HG02973 (cell line): ENCODE results near the gene MAP3K7.

Experiments used
- ATAC-seq: cut with Tn5 transposase; IDR thresholded peaks from one replicate; pipeline ENCODE4 v1.9.1; 2021; ENCODE audit warnings: moderate library complexity; ENCODE audit not compliant: unreplicated experiment

MAP3K7 gene

DNA sequence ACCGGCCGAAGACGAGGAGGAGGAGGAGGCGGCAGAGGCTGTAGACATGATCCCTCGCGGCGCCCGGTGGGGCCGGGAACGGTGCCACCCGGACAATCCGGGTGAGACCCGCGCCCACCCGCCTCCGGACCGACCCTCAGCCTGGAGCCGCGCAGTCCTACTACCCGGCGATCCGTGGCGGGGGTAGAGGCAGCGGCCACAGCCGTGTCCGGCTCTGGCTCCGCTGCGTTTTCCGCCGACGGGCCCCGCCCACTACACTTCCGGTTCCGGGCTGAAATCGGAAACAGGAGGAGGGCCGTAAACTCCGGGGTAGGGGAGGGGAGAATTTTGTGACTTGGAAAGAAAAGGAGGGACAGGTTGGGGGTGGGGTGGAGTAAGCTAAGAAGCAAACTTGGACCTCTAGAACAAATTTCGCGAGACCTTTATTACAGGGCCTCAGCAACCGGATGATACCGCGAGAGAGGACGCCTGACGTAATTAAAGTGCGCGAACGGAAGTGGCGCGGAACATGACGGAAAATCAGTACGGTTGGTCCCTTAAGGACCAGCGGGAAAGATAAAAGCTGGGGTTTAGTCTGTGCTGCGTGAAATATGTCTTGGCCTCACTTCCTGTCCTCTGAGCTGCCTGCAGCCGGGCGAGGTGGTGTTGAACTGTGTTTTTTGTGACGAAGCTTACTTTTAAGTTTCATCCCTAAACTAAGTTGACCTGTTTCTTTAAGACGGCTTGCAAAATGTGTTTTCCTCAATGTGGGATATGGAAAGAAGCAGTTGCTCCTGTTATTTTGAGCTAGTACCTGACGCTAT is at the start of gene MAP3K7:
TSS of gene MAP3K7 (minus strand) at position 237 of the 803 bp plus-strand sequence. CDS start at position 48, 189 bp downstream.
- ATAC-seq = peak; percentile 87

DNA sequence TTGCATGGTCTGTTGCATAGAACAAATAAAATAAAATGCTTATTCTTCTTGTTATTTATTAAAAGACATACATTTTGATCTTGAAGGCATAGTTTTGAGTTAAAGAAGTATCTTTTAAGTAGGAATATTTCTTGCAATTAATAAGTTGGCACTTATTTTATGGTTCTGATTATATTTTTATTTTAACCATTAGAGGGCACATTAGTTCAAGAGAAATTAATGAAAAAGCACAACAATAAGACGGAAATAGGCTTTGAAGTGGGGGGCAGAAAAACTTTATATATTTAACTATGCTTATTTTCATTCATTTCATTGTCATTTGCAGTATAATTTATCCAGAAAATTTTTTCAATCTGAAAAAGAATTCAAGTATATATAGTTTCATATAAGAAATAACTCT is 44.2 kb upstream of the MAP3K7 start:
- no peak for ATAC-seq

DNA sequence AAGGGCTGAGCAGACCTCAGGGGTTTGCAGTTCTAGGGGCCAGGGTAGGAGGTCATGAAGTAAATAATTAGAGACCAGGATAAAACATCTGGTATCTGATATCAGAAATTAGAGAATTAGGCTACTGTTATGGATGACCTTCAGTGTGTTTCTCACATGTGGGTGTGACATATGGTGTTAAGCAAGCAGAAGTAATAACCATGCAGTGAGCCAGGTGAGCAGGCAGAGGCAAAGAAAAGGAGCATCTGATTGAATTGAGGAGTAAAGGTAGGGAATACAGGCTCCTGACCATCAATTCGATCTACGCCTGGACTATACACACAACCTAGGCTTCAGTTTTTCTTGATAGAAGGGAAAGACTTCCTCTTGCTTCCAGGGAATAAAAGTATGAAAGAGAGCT is 34.7 kb upstream of the MAP3K7 start:
- no peak for ATAC-seq

DNA sequence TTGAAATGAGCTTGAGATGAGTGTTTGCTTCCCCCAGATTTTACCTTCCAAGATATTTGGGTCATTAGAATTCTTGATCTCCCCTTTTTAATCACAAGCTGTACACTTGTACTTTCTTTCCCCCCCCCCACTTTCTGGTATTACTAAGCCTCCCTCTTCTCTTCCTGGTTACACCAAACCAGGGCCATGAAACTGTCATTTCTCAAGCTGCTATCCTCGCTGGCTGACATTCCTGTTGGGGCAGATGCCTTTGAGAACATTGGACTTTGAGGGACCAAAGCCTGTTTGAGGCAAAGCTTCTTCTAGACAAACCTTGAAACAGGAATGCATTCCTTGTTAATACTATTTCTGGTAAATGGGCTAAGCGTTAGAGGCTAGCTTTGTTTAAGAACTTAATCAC is 32.3 kb upstream of the MAP3K7 start:
- ATAC-seq = no peak

DNA sequence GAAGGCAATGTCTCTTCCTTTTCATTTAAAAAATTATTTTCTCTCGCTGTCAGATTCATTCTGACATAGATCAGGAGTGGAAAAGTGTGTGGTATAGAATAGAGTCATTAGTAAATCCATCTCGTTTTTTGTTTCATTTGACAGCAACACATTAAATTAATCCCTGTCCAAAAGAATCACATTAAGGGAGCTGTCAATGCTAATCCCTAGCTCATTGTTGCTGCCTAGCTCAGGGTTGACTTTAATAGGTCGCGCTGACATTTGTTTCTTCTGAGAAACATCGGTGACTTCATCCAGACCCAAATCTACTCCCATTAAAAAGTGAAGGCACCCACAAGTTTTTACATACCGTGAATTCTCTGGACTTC is 25.4 kb upstream of the MAP3K7 start:
- no peak for ATAC-seq

DNA sequence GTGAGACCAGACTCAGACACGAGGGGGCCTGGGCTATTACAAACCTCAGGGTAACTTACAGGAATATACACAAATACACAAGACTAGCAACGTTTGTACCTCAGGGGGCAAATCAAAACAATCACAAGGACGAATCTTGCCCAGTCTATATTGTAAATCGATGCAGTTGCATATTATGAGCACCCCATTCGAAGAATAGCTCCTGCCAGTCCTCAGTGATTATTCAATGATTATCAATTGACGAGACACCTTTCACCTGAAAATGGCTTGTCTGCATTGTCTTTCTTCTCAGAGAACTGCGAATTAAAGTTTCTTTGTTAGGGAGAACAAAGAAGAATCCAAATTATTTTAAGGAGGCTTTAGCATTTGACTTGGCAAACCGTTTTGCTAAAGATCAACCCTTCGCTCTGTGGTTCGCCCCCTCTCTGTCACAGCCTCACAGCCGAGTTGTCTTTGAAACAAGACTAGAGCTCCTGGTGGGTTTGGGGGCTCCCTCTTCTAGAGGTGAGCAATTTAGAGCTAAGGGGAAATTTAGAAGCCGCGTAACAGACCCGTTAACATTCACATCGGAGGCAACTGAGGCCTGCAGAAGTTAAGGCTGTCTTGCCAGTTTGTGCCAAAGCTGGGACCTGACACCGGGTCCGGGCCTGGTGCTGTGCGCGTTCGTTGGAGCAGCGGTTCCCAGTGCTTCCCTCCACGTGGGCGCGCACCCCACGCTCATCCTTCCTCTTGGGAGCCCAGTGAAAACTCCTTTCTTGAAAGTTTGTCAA is 24.9 kb upstream of the MAP3K7 start:
- ATAC-seq = no peak

DNA sequence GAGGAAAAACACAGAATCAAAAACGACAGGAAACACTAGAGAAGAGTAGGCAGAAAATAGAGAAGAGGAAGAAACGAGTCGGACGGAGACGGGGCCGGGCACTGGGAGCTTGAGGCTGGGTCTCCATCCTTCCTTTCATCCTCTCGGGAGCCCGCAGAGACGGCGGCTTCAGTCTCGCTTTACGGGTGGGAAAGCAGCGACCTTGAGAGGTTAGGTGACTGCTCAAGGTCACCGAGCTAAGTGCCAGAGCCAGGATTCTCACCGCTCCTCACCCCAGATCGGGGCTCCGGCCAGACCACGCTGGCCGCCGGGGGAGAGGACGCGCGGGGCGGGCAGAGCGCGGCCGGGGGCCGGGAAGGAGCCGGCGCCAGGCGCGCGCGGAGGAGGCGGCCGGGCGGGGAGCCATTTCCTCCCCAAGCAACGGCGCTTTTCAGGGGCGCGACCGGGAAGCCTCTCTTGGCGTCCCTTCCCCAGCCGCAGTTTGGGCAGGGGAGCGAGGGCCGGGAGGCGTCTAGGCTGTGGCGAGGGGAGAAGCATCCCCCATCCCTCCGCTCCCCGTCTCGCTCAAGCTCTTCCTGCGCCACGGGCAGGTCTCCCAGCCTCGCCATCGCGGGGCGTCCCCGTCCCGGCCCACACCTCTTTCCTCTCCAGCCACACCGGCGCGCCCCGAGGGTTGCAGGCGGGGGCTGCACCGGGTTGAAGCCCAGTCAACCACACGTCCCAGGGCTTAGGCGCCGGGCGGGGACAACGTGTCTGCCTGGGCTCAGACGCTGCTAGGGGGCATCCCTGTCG is 24.1 kb upstream of the MAP3K7 start:
- ATAC-seq = peak; percentile 51

DNA sequence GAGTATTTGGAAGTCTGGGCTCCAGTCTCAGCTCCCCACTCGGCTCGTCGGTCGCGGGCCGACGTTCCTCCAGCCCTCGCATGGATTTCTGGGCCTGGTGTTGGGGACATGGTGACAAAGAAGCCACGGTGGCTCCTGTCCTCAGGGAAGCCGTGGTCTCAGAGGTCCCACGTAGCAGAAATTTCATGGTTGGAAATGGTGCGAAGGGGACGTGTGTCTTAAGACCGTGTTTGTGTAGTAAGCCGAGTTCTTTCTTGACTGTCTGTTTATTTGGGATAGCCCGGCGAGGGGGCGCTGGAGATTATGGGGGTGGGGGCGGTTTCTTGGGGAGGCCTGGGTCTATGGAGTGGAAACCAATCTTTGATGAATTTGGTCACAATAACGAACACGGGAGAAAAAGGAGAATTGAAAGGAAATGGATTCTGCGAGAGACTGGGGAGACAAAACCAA is 23.5 kb upstream of the MAP3K7 start:
- ATAC-seq = no peak

DNA sequence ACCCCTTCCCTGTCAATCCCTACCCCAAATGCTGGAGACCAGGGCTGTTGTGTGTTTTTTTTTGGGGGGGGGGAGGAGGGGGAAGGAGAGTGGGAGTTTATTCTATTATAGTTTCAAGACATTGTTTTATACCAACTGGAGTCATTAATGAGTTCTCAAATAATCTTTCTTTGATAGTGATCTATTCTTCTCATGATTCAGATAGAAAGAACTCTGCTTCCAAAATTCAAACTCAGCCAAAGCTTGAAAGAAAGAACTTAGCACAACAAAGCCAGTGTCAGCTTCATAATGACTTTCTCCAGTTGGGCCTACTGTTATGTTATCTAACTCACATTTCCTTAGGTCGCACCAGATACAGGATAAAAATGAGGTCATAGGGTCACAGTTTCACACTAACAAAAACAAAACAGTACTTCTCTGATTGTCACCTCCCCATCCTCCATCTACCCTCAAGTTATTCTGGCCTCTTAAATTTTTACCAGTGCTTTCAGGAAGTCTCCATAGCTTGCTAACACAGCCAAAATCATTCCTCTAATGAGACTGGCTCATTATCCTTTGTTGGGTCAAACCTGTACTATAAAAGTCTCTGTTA is 19.0 kb upstream of the MAP3K7 start:
- no peak for ATAC-seq

DNA sequence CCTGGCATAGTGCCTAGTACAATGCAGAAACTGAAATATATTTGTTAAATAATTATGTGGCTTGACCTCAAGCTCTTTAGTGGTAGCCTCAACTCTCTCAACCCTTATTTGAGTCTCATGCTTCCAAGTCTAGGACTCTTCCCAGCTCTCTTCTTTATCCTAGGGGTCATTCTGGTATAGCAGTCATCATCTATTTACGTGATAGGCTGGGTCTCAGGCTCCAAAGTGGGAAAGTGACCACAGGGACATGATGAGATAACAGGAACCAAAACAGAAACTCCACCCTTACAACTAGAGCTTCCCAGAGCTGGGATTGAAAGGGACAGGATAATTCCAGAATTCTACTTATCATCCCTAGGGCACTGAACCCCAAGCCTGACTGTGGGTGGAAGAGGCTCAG is 17.7 kb upstream of the MAP3K7 start:
- ATAC-seq = no peak

DNA sequence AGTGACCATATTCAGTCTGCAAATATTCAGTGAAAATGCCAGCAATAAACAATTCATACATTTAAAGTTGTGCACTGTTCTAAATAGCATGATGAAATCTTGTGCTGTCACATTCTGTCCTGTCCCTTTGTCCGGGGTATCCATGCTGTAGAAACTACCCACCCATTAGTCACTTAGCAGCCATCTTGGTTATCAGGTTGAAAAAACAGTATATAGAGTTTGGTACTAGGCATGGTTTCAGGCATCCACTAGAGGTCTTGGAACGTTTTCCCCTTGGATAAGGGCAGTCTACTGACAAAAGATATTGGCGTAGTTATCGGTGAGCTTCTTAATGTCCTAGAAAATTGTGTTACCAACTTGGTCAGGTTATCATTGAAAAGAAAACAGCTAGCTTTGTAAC is 12.3 kb upstream of the MAP3K7 start:
- ATAC-seq = no peak

DNA sequence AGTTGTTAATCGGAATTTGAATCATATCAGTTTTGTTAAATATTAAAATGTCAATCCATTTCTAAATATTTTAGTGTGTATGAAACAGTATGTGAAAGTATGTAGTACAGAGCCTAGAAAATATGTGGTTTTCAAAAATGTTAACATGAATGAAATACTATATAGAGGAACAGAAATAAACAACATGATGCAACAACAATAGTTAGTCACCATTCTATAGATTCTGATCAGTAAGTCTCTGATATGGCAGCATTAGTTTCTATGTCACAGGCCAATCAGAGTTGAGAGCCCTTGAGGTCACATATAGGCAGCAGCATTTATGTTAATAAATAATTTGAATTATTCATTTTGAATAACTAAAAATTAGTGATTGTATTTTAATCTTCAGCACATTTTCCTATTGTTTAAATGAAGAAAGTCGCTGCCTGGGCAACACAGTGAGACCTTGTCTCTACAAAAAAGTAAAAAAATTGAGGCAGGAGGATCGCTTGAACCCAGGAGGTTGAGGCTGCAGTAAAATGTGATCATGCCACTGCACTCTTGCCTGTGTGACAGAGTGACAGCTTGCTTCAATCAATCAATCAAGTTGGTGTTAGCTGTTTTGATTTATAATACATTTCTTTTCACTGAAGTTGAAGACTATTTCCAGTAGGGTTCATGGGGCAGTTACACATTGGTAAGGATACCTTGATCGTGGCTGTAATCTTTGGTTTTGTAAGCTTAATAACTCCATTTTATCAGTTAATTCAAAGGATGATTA is 11.5 kb upstream of the MAP3K7 start:
- ATAC-seq = no peak

DNA sequence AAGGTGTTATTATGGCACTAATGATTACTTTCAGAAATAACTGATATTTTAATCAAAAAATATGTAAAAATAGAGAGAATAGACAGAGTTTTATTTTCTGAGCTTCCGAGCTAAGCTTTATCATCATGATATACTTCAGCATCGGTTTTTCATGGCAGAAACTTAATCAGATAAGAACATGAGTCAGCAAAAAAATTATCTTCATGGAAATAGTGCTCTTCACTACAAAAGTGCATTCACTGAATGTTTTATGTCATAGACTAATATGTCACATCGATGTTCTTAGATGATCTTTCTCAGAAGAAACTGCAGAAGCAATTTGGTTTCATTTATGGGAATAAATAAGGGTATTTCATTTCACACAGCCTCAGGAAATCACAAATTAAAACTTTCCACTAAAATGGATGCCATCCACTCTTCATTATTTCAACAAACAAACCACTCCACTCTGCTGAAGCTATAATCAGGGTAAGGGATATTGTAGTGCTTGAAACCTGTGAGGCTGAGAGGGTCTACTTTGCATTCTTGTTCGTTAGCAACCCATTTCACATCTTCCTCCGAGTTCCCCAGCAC is 10.2 kb upstream of the MAP3K7 start:
- ATAC-seq = no peak

DNA sequence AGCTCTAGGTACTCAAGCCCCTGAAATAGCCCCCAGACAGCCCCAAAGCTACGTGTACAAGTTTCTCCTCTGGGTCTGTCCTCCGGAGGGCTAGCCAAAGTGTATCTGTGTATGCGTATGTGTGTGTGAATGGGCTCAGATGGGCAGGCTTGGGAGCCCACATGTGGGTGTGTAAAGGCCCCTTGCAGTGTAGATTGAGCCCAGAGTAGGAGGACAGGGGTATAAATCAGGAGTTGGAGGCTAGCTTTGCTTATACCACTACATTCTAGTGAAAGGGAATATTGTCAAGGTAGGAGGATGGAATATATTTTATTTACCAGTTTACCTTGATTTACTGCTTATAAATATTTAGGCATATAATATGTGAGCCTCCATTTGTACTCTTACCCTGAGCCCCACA is 9.0 kb upstream of the MAP3K7 start:
- no peak for ATAC-seq

DNA sequence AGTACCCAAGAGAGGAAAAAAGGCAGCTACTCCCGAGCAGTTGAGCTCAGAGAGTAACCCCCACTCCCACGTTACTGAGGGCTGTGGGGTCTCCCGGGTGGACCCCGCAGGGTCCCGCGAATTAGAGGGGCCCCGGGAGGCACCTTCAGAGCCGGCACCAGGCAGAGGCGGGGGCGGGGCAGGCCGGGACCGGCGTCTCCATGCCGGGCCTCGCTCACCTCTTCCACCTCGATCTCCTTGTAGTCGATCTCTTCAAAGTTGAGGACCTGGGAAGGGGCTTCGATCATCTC is 381 bp downstream of the MAP3K7 start:
- ATAC-seq = peak; percentile 16

DNA sequence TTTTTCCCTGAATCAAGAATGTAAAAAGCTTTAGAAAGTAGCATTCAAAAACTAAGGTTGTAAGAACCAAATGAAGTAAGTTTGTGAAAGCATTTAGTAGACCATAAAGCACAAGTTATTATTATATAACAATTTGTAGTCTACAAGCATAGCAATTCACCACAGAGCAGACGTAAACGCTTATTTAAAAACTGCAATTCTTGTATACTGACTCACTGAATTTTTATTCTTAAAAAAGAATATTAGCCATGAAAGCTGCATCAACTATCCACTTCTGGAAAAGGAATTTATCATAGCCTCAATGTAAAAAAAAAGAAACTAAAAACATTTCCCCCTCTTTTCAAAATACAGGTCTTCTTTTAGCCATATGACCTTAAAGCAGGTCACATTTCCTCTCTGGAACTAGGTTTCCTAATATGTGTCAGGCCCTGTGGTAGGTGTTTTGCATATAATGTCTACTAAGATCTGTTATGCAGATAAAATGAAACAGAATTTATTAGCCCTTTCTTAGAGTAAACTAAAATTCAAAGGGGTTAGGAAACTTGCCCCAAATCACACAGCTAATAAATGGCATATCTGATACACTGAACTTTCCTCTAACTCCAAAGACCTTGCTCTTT is 2.1 kb downstream of the MAP3K7 start:
- ATAC-seq = peak; percentile 25

DNA sequence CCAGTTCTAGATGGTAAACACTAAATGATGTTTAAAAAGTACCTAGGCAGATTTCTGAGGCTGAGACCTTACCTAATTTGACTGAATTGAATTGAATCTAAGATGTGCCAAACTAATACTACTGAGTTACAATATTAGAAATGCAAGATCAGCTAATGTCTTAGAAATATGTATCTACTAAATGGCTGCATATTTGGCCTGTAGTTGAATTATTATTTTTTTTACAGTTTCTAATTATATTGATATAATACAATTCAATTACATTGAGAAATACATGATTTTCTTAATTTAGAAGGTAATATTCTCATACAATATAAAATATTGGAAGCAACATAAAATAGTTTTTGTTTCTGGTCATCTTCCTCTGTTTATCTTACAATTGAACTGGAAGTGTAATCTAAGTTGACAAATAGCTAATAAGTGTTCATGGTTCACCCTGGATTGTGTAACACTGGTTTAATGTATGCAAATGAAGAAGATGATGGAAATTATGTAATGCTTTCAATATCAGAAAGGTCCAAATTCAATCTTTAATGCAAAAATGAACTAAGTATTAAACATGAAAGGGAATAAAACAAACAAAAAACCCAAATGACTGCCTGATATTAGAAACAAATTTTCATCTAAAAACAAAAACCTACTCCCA is 2.9 kb downstream of the MAP3K7 start:
- ATAC-seq = no peak

DNA sequence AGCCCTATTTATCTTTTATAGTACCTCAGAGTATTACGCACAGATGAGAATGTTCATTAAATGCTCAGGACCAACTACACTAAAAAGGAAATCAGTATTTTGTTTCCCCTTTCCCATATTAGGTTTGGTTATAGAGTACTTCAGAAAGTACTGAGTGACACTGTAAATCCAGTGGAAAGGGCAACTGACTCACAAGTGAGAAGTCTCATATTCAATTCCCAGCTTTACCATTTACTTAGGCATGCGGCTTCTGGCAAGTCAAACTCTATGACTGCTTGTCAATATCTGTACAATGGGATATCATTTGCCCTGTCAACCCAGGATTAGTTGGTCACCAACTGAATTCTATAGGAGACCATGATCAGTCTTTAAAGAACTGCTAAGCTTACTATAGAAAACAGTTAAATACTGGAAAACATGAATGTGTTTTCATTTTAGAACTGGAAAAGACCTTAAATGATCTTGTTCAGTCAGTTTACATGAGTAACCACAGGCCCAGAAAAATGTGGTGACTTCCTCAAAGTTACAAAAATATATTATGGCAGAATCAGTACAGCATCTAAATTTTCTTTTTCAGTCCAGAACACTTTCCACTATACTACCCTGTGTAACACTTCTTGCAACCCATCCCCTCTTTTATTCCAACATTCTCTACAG is 3.6 kb downstream of the MAP3K7 start:
- ATAC-seq = no peak

DNA sequence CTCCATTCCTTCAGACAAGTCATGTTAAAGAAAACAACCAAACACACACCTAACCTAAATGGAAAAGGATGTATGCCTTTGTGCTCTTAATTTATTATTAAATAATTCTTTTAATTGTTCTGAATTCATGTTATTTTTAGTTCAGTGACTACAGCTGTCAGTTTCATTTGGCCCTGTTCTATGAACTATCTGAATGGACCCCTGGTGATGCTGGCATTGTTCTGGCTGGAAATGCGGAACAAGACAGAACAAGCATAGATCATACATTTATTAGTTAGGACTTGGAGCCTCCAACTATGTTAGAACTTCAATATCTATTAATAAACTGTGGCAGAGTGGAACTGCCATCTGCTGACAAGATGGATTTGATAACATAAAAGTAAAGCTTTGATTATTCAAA is 5.7 kb downstream of the MAP3K7 start:
- ATAC-seq = no peak
